ENCODE data around the gene TNFRSF6B. TPM values are rescaled to one million over a fixed set of nuclear protein-coding genes. Genes with fewer than 3 reads are reported as not detected.
"Not testable (repeated sequence)": the region's sequence is repeated elsewhere in the genome, so short reads cannot be mapped to it uniquely, and the experiment has no call there.

Gene TNFRSF6B
- total RNA-seq, 2 donors from 2014 or later: not detected

DNA sequence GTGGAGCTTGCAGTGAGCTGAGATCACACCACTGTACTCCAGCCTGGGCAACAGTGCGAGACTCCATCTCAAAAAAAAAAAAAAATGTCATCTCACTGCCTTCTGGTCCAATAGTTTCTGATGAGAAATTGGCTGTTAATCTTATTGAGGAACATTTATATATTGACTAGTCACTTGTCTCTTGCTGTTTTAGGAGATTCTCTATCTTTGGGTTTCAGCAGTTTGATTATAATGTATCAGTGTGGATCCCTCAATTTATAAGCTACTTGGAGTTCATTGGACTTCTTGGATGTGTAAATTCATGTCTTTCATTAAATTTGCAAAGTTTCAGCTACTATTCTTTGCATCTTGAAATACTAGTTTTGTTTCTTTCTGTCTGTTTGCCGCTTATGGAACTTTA is 22.5 kb downstream of the TNFRSF6B start:
- peaks cover 16% of the 10 kb centered on the region for H3K9me3 ChIP-seq (ENCODE audit: control insufficient read depth, low read length)
- H3K4me3 ChIP-seq (ENCODE audit: low read length): no peak overlapping the region
- Mint-ChIP-seq H3K27me3 (ENCODE audit: insufficient read depth) (no peaks in the 10 kb centered on the region), H3K36me3 (ENCODE audit: low read depth) (peaks cover 67% of the 10 kb centered on the region), H3K27ac (no peak overlapping the region), H3K4me1 (no peaks in the 10 kb centered on the region), H3K4me3 (no peak overlapping the region), H3K9me3 (peaks cover 19% of the 10 kb centered on the region)
- TF ChIP-seq, protein P1, sequence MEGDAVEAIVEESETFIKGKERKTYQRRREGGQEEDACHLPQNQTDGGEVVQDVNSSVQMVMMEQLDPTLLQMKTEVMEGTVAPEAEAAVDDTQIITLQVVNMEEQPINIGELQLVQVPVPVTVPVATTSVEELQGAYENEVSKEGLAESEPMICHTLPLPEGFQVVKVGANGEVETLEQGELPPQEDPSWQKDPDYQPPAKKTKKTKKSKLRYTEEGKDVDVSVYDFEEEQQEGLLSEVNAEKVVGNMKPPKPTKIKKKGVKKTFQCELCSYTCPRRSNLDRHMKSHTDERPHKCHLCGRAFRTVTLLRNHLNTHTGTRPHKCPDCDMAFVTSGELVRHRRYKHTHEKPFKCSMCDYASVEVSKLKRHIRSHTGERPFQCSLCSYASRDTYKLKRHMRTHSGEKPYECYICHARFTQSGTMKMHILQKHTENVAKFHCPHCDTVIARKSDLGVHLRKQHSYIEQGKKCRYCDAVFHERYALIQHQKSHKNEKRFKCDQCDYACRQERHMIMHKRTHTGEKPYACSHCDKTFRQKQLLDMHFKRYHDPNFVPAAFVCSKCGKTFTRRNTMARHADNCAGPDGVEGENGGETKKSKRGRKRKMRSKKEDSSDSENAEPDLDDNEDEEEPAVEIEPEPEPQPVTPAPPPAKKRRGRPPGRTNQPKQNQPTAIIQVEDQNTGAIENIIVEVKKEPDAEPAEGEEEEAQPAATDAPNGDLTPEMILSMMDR (conservative IDR thresholded peaks at IDR 0.05): no peak
- no peak overlapping the region for H3K9ac ChIP-seq (ENCODE audit: extremely low read depth, low read length, poor library complexity, severe bottlenecking)
- H3K36me3 ChIP-seq (ENCODE audit: control insufficient read depth, insufficient read depth, low read length): peaks cover 55% of the 10 kb centered on the region
- H3K27me3 ChIP-seq (ENCODE audit: control insufficient read depth, insufficient read depth, low read length, poor library complexity, severe bottlenecking): no peaks in the 10 kb centered on the region
- H3K4me1 ChIP-seq (ENCODE audit: control insufficient read depth, insufficient read depth, low read length): no peaks in the 10 kb centered on the region
- no peak for DNase-seq
- WGBS, 2 experiments (ENCODE audit: insufficient coverage in 1 of 2, insufficient read length in 1 of 2): 96 to 100% methylated on average over 1 of the region's 2 CpGs
- H3K27ac ChIP-seq (ENCODE audit: low read depth, low read length): no peak overlapping the region

DNA sequence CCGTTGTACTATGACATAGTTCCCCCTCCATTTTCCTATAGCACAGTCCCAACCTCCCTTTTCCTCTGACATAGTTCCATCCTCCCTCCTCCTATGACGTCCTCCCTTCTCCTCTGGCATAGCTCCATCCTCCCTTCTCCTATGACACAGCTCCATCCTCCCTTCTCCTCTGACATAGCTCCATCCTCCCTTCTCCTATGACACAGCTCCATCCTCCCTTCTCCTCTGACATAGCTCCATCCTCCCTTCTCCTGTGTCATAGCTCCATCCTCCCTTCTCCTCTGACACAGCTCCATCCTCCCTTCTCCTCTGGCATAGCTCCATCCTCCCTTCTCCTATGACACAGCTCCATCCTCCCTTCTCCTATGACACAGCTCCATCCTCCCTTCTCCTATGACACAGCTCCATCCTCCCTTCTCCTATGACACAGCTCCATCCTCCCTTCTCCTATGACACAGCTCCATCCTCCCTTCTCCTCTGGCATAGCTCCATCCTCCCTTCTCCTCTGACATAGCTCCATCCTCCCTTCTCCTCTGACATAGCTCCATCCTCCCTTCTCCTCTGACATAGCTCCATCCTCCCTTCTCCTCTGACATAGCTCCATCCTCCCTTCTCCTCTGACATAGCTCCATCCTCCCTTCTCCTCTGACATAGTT is 26.6 kb downstream of the TNFRSF6B start:
- H3K9me3 ChIP-seq (ENCODE audit: control insufficient read depth, low read length): peaks cover 16% of the 10 kb centered on the region
- H3K27ac Mint-ChIP-seq: not testable (repeated sequence)

DNA sequence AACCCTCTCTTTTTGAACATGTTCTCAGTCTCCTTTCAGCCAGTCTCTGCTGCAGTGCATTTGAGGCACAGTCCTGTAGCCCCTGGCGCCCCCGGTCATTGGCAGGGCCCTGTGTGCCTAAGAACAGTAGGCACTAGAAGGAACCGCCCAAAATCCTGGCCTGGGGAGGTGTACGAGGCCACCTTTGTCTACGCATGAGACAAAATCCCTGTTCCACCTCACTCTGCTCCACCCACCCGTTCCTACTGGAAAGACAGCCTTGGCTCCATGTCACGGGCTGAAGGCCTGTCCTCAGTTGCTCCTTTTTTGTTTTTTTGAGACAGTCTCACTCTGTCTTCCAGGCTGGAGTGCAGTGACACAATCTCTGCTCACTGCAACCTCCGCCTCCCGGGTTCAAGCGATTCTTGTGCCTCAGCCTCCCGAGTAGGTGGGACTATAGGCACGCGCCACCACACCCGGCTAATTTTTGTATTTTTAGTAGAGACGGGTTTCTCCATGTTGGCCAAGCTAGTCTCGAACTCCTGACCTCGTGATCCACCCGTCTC is 33.8 kb downstream of the TNFRSF6B start:
- H3K9me3 ChIP-seq (ENCODE audit: control insufficient read depth, low read length); H3K9ac ChIP-seq (ENCODE audit: extremely low read depth, low read length, poor library complexity, severe bottlenecking); H3K4me1 ChIP-seq (ENCODE audit: control insufficient read depth, insufficient read depth, low read length); H3K27me3 Mint-ChIP-seq (ENCODE audit: insufficient read depth); H3K4me3 Mint-ChIP-seq; H3K27ac Mint-ChIP-seq; H3K9me3 Mint-ChIP-seq; DNase-seq; H3K27ac ChIP-seq (ENCODE audit: low read depth, low read length); H3K4me1 Mint-ChIP-seq; H3K27me3 ChIP-seq (ENCODE audit: control insufficient read depth, insufficient read depth, low read length, poor library complexity, severe bottlenecking); H3K4me3 ChIP-seq (ENCODE audit: low read length): not testable (repeated sequence)
- H3K36me3 ChIP-seq (ENCODE audit: control insufficient read depth, insufficient read depth, low read length): peaks cover 50% of the 10 kb centered on the region
- WGBS, 2 experiments (ENCODE audit: insufficient coverage in 1 of 2, insufficient read length in 1 of 2): 93 to 97% methylated on average over 18 of the region's 18 CpGs
- peaks cover 36% of the 10 kb centered on the region for H3K36me3 Mint-ChIP-seq (ENCODE audit: low read depth)

More for the DNA sequence above, 26.6 kb downstream of the TNFRSF6B start:
- H3K27me3 Mint-ChIP-seq (ENCODE audit: insufficient read depth); H3K4me1 ChIP-seq (ENCODE audit: control insufficient read depth, insufficient read depth, low read length); H3K27ac ChIP-seq (ENCODE audit: low read depth, low read length); H3K9ac ChIP-seq (ENCODE audit: extremely low read depth, low read length, poor library complexity, severe bottlenecking); DNase-seq; H3K4me3 ChIP-seq (ENCODE audit: low read length); H3K27me3 ChIP-seq (ENCODE audit: control insufficient read depth, insufficient read depth, low read length, poor library complexity, severe bottlenecking); H3K4me3 Mint-ChIP-seq; H3K4me1 Mint-ChIP-seq: not testable (repeated sequence)
- Mint-ChIP-seq H3K36me3 (ENCODE audit: low read depth) (peaks cover 56% of the 10 kb centered on the region), H3K9me3 (peaks cover 18% of the 10 kb centered on the region)
- 95 to 96% methylated on average over 2 of the region's 2 CpGs for WGBS, 2 experiments (ENCODE audit: insufficient coverage in 1 of 2, insufficient read length in 1 of 2)
- H3K36me3 ChIP-seq (ENCODE audit: control insufficient read depth, insufficient read depth, low read length): peaks cover 51% of the 10 kb centered on the region

DNA sequence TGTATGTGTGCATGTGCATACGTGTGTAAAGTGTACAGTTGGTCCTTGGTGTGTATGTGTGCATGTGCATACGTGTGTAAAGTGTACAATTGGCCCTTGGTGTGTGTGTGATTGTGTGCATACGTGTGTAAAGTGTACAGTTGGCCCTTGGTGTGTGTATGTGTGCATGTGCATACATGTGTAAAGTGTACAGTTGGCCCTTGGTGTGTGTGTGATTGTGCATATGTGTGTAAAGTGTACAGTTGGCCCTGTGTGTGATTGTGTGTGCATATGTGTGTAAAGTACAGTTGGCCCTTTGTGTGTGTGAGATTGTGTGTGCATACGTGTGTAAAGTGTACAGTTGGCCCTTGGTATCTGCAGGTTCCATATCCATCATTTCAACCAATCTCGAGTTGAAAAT is 35.0 kb downstream of the TNFRSF6B start:
- TF ChIP-seq, protein P1 (conservative IDR thresholded peaks at IDR 0.05): no peak
- Mint-ChIP-seq H3K27ac (no peak overlapping the region), H3K27me3 (ENCODE audit: insufficient read depth) (no peaks in the 10 kb centered on the region), H3K4me1 (no peaks in the 10 kb centered on the region), H3K9me3 (no peaks in the 10 kb centered on the region), H3K36me3 (ENCODE audit: low read depth) (peaks cover 35% of the 10 kb centered on the region), H3K4me3 (no peak overlapping the region)
- H3K4me1 ChIP-seq (ENCODE audit: control insufficient read depth, insufficient read depth, low read length): no peaks in the 10 kb centered on the region
- no peak overlapping the region for H3K9ac ChIP-seq (ENCODE audit: extremely low read depth, low read length, poor library complexity, severe bottlenecking)
- no peak overlapping the region for H3K27ac ChIP-seq (ENCODE audit: low read depth, low read length)
- H3K27me3 ChIP-seq (ENCODE audit: control insufficient read depth, insufficient read depth, low read length, poor library complexity, severe bottlenecking): no peaks in the 10 kb centered on the region
- H3K36me3 ChIP-seq (ENCODE audit: control insufficient read depth, insufficient read depth, low read length): peaks cover 46% of the 10 kb centered on the region
- no peaks in the 10 kb centered on the region for H3K9me3 ChIP-seq (ENCODE audit: control insufficient read depth, low read length)
- WGBS, 2 experiments (ENCODE audit: insufficient coverage in 1 of 2, insufficient read length in 1 of 2): 86 to 100% methylated on average over 1 to 3 of the region's 5 CpGs
- DNase-seq: no peak
- H3K4me3 ChIP-seq (ENCODE audit: low read length): no peak overlapping the region

All from endodermal cell (in vitro differentiated cells).